ENCODE data around the gene RBBP4. TPM values are rescaled to one million over a fixed set of nuclear protein-coding genes. Genes with fewer than 3 reads are reported as not detected.
"Not testable (repeated sequence)": the region's sequence is repeated elsewhere in the genome, so short reads cannot be mapped to it uniquely, and the experiment has no call there.

Gene RBBP4
- total RNA-seq, 1 experiment from 2014 or later = 136 TPM

DNA sequence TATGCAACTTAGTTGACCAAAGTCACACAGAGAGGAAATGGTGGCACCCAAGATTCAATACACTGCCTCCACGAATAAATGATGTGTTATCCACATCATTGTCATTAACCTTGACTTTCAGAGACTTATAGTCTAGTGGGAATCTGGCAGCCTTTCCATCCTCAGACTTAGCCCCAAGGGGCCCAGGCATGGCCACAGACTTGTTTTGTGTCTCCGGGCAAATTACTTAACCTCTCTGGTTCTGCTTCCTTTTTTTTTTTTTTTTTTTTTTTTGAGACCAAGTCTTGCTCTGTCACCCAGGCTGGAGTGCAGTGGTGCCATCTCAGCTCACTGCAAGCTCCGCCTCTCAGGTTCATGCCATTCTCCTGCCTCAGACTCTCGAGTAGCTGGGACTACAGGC lies 60.2 kb downstream of the RBBP4 start:
- not testable (repeated sequence) for DNase-seq (ENCODE audit: low read depth)
- in situ Hi-C loops (cut with HindIII; ENCODE audit: low pct_unique_long_range_greater_than_20kb, low sequenced_read_pairs) = loop anchor here (5.0 kb wide), 1 partner anchor 71 kb away; no protein-coding TSS in a partner anchor

DNA sequence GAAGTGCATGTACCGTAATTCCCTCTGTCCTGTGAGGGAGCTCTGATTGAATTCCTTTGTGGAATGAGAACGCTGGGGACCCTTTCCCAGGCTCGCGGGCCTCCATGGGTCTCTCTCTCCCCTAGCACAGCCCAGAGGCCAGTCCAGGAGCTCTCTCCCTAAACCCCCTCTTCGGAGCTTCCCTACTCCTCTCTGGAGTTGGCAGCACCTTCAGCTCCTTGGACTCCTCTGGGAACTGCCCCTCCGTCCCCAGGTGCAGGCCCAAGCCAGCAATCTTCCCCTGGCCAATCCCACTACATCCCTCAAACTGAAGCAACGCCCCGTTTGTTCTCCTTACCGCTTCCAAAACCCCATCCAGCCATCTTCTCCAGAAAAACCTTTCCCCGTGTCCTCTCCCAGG lies 62.1 kb downstream of the RBBP4 start:
- DNase-seq (ENCODE audit: low read depth) = no peak
- in situ Hi-C loops (cut with HindIII; ENCODE audit: low pct_unique_long_range_greater_than_20kb, low sequenced_read_pairs) = loop anchor here (5.0 kb wide), 1 partner anchor 69 kb away; no protein-coding TSS in a partner anchor

DNA sequence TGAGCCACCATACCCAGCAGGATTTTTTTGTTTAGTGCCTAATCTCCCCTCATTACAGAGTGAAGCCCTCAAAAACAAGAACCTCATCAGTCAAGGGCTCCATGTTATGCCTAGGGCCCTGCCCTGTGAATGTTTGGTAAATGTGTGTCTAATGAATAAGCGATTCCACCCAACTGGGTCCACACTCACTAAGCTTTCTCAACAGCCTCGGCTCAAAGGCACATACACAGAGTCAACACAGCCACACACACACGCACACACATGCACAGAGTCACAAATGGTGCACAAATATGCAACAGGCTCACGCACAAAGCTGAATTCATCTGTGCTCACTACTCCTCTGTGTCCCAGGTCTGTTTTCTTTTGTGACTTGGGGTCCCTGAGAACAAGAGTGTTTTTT lies 63.3 kb downstream of the RBBP4 start:
- in situ Hi-C loops (cut with HindIII; ENCODE audit: low pct_unique_long_range_greater_than_20kb, low sequenced_read_pairs) = loop anchor here (5.0 kb wide), 1 partner anchor 68 kb away; no protein-coding TSS in a partner anchor
- no peak for DNase-seq (ENCODE audit: low read depth)

DNA sequence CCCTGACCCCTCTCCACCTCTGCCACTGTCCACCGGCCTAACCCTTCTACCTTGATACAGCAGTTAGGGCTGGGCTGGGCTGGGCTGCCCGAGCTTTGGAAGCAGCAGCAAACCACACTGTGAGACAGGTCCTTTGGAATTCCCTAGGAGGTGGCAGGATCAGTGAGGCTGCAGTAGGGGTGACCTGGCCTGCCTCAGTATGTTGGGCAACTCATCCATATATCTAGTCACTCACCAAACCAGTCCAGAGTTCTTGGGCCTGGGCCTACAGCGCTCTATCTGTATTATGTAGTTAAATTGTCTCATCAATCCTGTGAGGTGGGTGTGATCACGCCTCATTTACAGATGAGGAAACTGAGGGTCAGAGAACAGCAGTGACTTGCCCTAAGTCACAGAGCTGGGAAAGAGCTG lies 64.9 kb downstream of the RBBP4 start:
- in situ Hi-C loops (cut with HindIII; ENCODE audit: low pct_unique_long_range_greater_than_20kb, low sequenced_read_pairs) = no loop called here
- no peak for DNase-seq (ENCODE audit: low read depth)

DNA sequence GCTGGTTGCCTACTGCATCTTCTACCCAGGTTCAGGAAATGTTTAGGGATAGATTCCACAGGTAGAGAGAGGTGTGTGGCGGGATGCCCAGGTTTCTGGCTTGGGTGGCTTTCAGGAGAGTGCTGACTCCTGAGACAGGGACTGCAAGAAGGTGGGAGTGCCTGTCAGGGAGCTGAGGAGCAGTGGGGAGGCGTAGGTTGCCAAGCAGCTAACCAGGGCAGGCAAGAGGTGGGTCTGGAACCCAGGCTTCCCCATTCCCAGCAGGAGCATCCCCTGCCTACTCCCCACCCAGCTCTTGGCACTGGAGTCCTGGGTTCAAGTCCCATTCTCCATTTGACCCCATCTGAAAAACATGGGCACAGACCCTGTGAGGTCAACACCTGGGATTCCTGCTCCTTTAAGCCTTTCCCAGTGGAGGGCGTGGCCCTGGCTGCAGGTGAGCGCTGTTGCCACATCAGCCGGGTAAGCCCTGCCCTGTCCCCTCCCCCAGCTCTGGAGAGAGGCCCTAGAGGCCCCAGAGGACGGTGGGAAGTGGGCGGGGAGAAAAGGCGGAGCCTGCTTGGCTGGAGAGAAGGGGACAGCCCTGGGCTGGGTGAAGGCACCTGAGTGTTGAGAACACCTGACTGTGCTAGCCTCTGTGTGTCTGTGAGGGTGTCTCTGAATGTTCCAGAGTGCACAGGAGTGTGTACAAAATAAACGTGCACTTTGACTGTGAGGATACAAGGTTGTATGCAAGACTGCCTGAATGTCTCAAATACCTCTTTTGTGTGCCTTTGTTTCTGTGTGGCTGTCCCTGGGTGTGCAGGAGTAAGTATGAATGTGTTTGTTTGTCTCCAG lies 65.5 kb downstream of the RBBP4 start:
- in situ Hi-C loops (cut with HindIII; ENCODE audit: low pct_unique_long_range_greater_than_20kb, low sequenced_read_pairs) = no loop called here
- DNase-seq (ENCODE audit: low read depth) = peak; percentile 89

DNA sequence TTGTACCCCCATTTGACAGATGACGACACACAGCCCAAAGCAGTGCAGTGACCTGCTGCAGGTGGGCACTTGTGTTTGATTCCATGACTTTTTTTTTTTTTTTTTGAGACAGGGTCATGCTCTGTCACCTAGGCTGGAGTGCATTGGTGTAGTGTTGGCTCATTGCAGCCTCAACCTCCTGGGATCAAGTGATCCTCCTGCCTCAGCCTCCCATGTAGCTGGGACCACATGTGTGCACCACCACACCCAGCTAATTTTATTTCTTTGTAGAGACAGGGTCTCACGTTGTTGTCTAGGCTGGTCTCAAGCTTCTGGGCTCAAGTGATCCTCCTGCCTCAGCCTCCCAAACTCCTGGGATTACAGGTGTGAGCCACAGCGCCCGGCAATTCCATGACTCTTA lies 66.5 kb downstream of the RBBP4 start:
- no peak for DNase-seq (ENCODE audit: low read depth)
- in situ Hi-C loops (cut with HindIII; ENCODE audit: low pct_unique_long_range_greater_than_20kb, low sequenced_read_pairs) = no loop called here

DNA sequence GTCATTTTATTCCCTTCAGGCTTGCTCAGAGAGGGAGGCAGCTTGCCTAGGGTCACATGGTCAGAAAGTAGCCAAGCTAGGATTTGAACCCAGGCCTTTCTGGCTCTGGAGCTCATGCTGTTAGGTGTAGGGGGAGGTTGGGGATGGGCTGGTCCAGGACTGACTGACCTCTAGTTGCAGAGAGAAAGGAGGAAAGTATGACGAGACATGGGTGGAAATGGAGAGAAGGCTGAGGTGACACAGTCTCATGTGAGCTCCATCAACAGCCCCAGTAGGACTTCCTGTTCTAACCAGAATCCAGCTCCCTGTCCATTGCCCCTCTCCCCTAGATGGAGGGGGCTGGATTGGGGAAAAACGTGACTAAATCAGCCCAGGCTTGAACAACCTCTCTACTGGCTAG lies 67.0 kb downstream of the RBBP4 start:
- in situ Hi-C loops (cut with HindIII; ENCODE audit: low pct_unique_long_range_greater_than_20kb, low sequenced_read_pairs) = no loop called here

DNA sequence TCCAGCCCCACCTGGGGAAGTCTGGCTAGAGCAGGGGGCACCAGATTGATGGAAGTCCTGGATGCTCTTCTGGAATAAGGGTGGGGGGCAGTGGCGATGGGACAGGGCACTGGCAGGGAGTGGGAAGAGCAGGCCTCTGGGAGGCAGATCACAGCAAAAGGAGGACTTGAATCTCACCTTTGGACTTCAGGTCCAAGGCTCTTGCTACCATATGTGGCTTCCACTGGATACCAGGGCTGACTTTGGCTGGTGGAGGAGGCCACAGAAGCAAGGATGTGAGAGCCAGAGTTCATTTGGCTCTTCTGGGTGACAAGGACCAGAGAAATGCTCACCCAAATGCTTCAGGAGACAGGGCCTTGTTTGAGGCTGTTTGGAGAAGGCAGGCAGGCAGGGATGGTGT lies 67.5 kb downstream of the RBBP4 start:
- in situ Hi-C loops (cut with HindIII; ENCODE audit: low pct_unique_long_range_greater_than_20kb, low sequenced_read_pairs) = no loop called here
- DNase-seq (ENCODE audit: low read depth) = no peak

More for the DNA sequence above, 67.0 kb downstream of the RBBP4 start:
- no peak for DNase-seq (ENCODE audit: low read depth)

DNA sequence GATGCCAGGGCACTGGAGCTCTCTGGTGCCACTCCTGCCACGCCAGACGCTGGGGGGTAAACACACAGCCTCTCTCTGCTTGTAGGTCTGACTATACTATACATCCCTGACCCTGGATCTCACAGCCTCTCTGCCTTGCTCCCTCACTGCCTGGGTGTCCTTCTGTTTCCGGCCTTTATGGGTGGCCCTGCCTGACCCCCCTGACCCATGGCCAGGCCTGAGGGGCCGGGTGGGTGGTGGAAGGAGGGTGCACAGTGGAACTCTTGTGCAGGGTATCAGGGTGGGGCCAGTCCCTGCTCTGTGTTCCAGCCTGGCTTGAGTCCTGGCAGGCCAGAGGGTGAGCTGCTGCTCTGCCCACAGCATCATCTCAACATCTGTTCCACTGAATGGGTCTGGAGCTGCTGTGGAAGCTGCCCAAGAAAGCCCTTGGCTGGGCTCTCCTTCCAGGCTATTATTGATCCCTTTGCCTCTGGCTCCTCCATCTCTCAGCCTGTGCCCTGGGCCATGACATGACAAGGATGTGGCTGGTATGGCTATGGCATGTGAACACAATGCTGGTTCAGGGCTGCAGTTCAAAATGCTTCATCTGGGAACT lies 68.8 kb downstream of the RBBP4 start:
- in situ Hi-C loops (cut with HindIII; ENCODE audit: low pct_unique_long_range_greater_than_20kb, low sequenced_read_pairs) = no loop called here
- no peak for DNase-seq (ENCODE audit: low read depth)

DNA sequence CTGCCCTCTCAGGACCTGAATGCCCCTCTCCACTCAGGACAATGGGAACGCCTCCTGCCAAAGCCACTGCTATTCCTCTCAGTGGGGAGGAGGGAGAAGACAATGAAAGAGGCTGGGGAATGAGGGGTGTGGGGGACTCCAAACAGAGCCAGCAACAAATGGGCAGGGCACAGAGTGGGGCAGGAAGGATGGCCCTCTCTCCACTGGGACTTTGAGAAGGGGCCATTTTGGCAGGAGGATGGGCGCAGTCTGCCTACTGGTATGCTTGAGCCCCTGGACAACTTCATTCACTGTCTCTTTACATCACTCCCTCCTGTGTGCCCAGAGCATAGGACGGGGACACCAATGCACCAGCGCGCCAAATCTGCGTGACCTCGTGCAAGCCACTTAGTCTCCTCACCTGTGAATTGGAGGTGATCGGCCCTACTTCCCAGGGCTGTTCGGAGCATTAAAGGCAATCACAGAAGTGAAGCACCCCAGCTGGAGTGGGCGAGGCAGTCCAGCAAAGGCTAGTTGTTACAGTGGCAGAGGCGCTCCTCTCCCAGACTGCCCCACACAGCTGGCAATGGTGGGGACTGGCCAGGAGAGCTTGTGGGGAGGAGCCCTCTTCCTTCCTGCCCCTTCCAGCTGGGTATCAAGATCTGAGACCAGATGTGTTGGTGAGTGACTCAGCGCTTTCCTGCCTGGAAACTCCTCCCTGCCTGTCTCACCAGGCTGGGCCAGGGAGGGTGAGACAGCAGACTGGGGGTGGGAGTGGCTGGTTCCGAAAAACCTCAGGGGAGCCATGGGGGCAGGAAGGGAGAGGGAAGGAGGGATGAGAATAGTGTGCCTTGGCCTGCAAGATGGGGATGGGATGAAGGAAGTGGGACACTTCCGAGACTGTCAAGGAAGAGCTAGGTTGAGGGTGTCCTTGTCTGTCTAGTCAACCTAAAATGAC lies 73.9 kb downstream of the RBBP4 start:
- in situ Hi-C loops (cut with HindIII; ENCODE audit: low pct_unique_long_range_greater_than_20kb, low sequenced_read_pairs) = no loop called here
- DNase-seq (ENCODE audit: low read depth) = peak; percentile 90

DNA sequence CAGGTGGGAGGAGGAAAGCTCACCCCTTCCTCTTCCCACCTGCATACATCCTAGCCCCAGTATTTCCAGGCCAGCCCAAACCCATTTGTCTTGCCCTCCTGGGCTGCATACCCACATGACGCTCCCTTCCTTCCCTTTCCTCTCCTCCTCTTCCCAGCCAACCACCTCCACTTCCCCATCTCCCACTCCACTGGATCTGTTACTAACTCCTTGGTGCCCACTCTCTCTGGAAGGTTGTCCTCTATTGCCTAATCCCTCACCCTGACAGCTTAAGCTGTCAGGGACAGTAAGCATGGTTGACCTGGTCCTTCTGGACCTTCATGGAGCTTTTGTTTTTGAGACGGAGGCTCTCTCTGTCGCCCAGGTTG lies 74.6 kb downstream of the RBBP4 start:
- no peak for DNase-seq (ENCODE audit: low read depth)
- in situ Hi-C loops (cut with HindIII; ENCODE audit: low pct_unique_long_range_greater_than_20kb, low sequenced_read_pairs) = no loop called here

DNA sequence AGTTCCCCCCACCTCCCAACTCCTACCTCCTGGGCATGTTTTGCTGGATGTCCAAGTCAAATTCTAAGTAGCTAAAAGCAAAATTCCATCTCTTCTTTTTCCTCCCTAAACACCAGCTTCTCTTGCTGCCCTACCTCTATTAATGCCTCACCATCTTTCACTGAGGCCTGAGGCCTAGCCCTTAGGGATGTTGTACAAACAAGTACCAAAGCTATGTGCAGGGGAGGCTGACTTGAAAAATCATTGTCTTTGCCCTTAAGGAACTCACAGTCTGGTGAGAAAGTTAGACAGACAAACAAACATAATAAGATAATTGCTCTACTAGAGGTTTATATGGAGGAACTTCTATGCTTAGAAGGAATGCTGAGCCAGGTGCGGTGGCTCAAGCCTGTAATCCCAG lies 76.9 kb downstream of the RBBP4 start:
- no peak for DNase-seq (ENCODE audit: low read depth)
- in situ Hi-C loops (cut with HindIII; ENCODE audit: low pct_unique_long_range_greater_than_20kb, low sequenced_read_pairs) = no loop called here

DNA sequence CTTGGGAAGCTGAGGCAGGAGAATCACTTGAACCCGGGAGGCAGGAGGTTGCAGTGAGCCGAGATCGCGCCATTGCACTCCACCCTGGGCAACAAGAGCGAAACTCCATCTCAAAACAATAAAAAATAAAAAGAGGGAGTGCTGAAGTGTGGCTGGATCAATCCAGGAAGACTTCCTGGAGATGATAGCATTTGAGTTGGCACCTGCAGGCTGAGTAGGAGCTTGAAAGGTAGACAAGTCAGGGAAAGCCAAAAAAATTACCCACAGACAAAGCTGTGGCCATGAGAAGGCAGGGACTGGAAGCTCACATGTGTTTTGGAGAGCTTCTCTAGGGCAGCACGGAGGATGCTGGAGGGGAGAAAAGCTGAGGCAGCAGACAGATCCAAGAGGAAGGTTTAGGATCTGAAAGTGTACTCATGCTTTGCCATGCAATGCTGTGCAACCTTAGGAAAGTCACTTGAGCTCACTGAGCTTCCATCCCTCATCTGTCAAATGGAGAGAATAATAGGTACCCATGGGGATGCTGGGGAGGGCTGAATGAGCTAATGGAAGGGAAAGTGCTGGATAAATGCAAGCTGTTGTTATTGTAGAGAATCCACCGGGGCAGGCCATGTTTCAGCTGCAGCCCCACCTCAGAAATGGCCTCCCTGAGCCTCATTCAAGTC lies 77.5 kb downstream of the RBBP4 start:
- no peak for DNase-seq (ENCODE audit: low read depth)
- in situ Hi-C loops (cut with HindIII; ENCODE audit: low pct_unique_long_range_greater_than_20kb, low sequenced_read_pairs) = no loop called here

DNA sequence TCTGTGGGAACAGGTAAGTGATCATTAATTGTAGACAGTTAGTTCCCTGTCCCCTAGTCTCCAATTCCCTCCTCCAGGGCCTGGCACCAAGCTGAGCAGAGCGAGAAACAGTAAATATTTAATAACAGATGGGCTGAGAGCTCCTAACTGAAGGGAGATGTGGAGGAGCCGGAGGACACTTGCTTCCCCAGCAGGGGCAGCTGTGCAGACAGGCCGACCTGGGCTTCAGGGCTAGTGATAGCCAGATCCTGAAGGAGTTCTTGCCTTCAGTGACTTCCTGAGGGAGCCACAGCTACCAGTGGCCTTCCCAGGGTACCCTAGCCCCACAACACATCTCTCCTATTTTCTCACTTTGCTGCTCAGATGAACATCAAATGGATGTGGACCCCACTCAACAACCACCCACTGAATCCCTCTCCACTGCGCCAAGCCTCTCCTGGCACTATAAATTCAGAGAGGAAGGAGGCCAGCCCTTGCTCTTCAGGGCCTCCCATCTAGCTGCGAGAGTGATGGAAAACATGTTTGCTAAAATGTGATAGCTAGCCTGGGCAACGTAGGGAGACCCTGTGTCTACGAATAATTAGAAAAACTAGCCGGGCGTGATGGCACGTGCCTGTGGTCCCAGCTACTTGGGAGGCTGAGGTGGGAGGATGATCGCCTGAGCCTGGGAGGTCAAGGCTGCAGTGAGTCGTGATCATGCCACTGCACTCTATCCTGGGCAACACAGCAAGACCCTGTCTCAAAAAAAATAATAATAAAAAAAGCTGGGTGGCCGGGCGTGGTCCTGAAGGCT lies 78.4 kb downstream of the RBBP4 start:
- DNase-seq (ENCODE audit: low read depth) = no peak
- in situ Hi-C loops (cut with HindIII; ENCODE audit: low pct_unique_long_range_greater_than_20kb, low sequenced_read_pairs) = no loop called here

DNA sequence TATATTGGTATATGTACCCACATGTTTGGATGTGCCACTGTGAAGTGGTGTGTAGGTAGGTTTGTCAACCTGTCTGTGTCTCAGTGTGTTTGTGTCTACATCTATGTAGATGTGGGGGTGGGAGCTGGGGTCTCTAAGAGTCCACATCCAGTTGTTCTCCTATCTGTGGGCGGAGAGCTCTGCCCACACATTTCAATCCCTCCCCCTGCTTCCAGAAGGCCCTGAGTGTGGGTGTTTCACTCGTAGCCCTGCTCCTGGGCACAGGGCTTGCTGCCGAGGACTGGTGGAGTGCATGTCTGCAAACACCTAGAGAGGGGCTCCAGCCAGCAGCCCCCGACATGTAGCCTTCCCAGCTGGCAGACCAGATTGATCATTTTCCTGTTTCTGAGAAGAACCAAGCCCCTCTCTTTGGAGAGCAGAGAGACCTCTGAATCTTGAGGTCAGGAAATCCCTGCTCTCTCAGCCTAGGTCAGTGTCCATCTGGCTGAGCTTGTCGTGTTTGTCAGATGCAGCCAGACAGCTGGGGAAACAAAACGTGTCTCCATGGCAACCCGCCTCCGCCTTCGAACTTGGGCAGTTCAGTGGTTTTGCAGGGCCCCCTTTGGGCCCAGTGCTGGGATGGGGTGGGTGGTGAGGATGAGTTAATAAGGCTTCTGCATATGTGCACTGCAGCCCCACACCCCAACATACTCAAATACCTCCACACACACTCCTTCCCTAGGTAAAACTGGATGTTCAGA lies 82.7 kb downstream of the RBBP4 start:
- DNase-seq (ENCODE audit: low read depth) = no peak
- in situ Hi-C loops (cut with HindIII; ENCODE audit: low pct_unique_long_range_greater_than_20kb, low sequenced_read_pairs) = no loop called here
